ENCODE data around the gene PDX1. TPM values are rescaled to one million over a fixed set of nuclear protein-coding genes. Genes with fewer than 3 reads are reported as not detected.

The PDX1 gene
- total and polyA plus RNA-seq, 2 of the 13 experiments (the other 11 are each of a cell fraction or from before 2014, with no cell fraction given), result 0.07 TPM; not detected in 1

GRCh38 chr13:27960362-27961226 is 40.8 kb downstream of the PDX1 start (continued):
- TF ChIP-seq ZNF646 (CRISPR knock-in tag; IDR thresholded peaks at IDR 0.05) (no peak; the same call in 1 of the 2 replicates), THAP7 (CRISPR knock-in tag; IDR thresholded peaks at IDR 0.05) (peak; percentile 66; the same call in 1 of the 2 replicates), CREM (IDR thresholded peaks at IDR 0.05) (peak; percentile 35; the same call in 1 of the 2 replicates), CREM (CRISPR knock-in tag; IDR thresholded peaks at IDR 0.05) (no peak), SALL1 (CRISPR knock-in tag; IDR thresholded peaks at IDR 0.05) (peak; percentile 94), ZNF784 (CRISPR knock-in tag; IDR thresholded peaks at IDR 0.05; ENCODE audit: borderline replicate concordance) (no peak), FOXO4 (CRISPR knock-in tag; conservative IDR thresholded peaks at IDR 0.05) (0 out of 2 replicates have a peak, but pooled peaks have one; percentile 87), XBP1 (CRISPR knock-in tag; IDR thresholded peaks at IDR 0.05) (no peak), HNF4A (CRISPR knock-in tag; IDR thresholded peaks at IDR 0.05) (peak; percentile 96), DBP (CRISPR knock-in tag; IDR thresholded peaks at IDR 0.05; ENCODE audit: not compliant biosample characterization) (no peak), NFIC (IDR thresholded peaks at IDR 0.05; ENCODE audit: low read length) (peak; percentile 74; the same call in 1 of the 2 replicates), RCOR2 (CRISPR knock-in tag; IDR thresholded peaks at IDR 0.05) (0 out of 2 replicates have a peak, but pooled peaks have one; percentile 52), ZSCAN25 (CRISPR knock-in tag; IDR thresholded peaks at IDR 0.05) (no peak), YEATS4 (CRISPR knock-in tag; IDR thresholded peaks at IDR 0.05; ENCODE audit: borderline replicate concordance) (peak; percentile 20; the same call in 1 of the 2 replicates), SMAD3 (CRISPR knock-in tag; IDR thresholded peaks at IDR 0.05) (0 out of 2 replicates have a peak, but pooled peaks have one; percentile 28), ZNF296 (CRISPR knock-in tag; conservative IDR thresholded peaks at IDR 0.05) (no peak), TBX3 (IDR thresholded peaks at IDR 0.05; ENCODE audit: borderline replicate concordance) (peak; percentile 30; the same call in 1 of the 2 replicates), SIX4 (CRISPR knock-in tag; IDR thresholded peaks at IDR 0.05) (no peak), ZFX (CRISPR knock-in tag; IDR thresholded peaks at IDR 0.05; ENCODE audit: low read depth) (peak; percentile 80)
